ENCODE measurements around the gene FAM171A2.

GRCh38 chr17:44335968-44336367, 27.7 kb downstream of the FAM171A2 start:
- no peak for TF ChIP-seq CTCF (conservative IDR thresholded peaks at IDR 0.05; ENCODE audit: low read depth, low read length)
- TF ChIP-seq USF2 (IDR thresholded peaks at IDR 0.05; ENCODE audit: low read depth, low read length) = no peak
- TF ChIP-seq POLR2A (IDR thresholded peaks at IDR 0.05; ENCODE audit: low read depth, low read length) = no peak
- no peak for TF ChIP-seq RAD21 (IDR thresholded peaks at IDR 0.05; ENCODE audit: low read length)

Measured in IMR-90 (cell line).